ENCODE results near the gene RUFY4. TPM values are rescaled to one million over a fixed set of nuclear protein-coding genes. Genes with fewer than 3 reads are reported as not detected.

The RUFY4 gene
- total and polyA plus RNA-seq, 10 donors: 0.32 to 4.5 (median 2.6) TPM

- Histone ChIP-seq H3K27ac (no peak overlapping the region), H3K9me3 (no peaks in the 10 kb centered on the region), H3K4me3 (no peak overlapping the region), H3K36me3 (no peaks in the 10 kb centered on the region), H3K4me1 (peaks cover 0 to 37% (median 14%) of the 10 kb centered on the region in 6 donors), H3K27me3 (replicated peaks in 1 of 7) (peaks cover 0 to 11% (median 0%) of the 10 kb centered on the region in 7 donors)
- TF ChIP-seq CTCF (IDR thresholded peaks at IDR 0.05 in 8 of 11, conservative IDR thresholded peaks at IDR 0.05 in 3 of 11) (no peak), POLR2AphosphoS5 (IDR thresholded peaks at IDR 0.05) (no peak), POLR2A (IDR thresholded peaks at IDR 0.05) (no peak)
- WGBS, 5 donors: 69 to 86% (median 73%) methylated on average over 4 of the region's 4 CpGs
- no peak for DNase-seq
- intact Hi-C loops (cut with DNase I; ENCODE audit: low total_unique reads): no loop called here
These were observed 1.5 kb upstream of the RUFY4 start for GRCh38 chr2:218067523-218067922.

GRCh38 chr2:218069606-218070300, 700 bp downstream of the RUFY4 start:
- intact Hi-C loops (cut with DNase I; ENCODE audit: low total_unique reads): loop anchor here (10.0 kb wide), 1 partner anchor 285 kb away; no protein-coding TSS in a partner anchor
- DNase-seq: no peak
- TF ChIP-seq POLR2A (IDR thresholded peaks at IDR 0.05) (no peak), CTCF (IDR thresholded peaks at IDR 0.05 in 8 of 11, conservative IDR thresholded peaks at IDR 0.05 in 3 of 11) (no peak), POLR2AphosphoS5 (IDR thresholded peaks at IDR 0.05) (no peak)
- no peak overlapping the region for H3K27ac ChIP-seq
- H3K27me3 ChIP-seq (replicated peaks in 1 of 7): peaks cover 0 to 11% (median 0%) of the 10 kb centered on the region in 7 donors
- H3K4me3 ChIP-seq: no peak overlapping the region
- no peaks in the 10 kb centered on the region for H3K36me3 ChIP-seq
- peaks cover 0 to 34% (median 14%) of the 10 kb centered on the region in 6 donors for H3K4me1 ChIP-seq
- 71 to 82% (median 78%) methylated on average over 9 of the region's 9 CpGs for WGBS, 5 donors
- no peaks in the 10 kb centered on the region for H3K9me3 ChIP-seq

GRCh38 chr2:218070587-218070986, 1.5 kb downstream of the RUFY4 start:
- no peak for DNase-seq
- WGBS, 5 donors: 66 to 84% (median 80%) methylated on average over 4 of the region's 4 CpGs
- intact Hi-C loops (cut with DNase I; ENCODE audit: low total_unique reads): loop anchor here (10.0 kb wide), 1 partner anchor 286 kb away; no protein-coding TSS in a partner anchor

More at GRCh38 chr2:218070587-218070986, 1.5 kb downstream of the RUFY4 start:
- no peak overlapping the region for H3K4me3 ChIP-seq
- TF ChIP-seq CTCF (IDR thresholded peaks at IDR 0.05 in 8 of 11, conservative IDR thresholded peaks at IDR 0.05 in 3 of 11) (no peak), POLR2A (IDR thresholded peaks at IDR 0.05) (no peak), POLR2AphosphoS5 (IDR thresholded peaks at IDR 0.05) (no peak)
- no peaks in the 10 kb centered on the region for H3K36me3 ChIP-seq
- H3K27ac ChIP-seq: no peak overlapping the region
- H3K9me3 ChIP-seq: no peaks in the 10 kb centered on the region
- H3K4me1 ChIP-seq: peaks cover 0 to 34% (median 14%) of the 10 kb centered on the region in 6 donors
- peaks cover 0 to 11% (median 0%) of the 10 kb centered on the region in 7 donors for H3K27me3 ChIP-seq (replicated peaks in 1 of 7)

All from spleen (tissue), 11 donors.